Peyer's patch (tissue), 4 donors: ENCODE results near the gene MARCHF6. TPM values are rescaled to one million over a fixed set of nuclear protein-coding genes. Genes with fewer than 3 reads are reported as not detected.
"Not testable (repeated sequence)": the region's sequence is repeated elsewhere in the genome, so short reads cannot be mapped to it uniquely, and the experiment has no call there.

Source experiments
- DNase-seq, 3 donors: peaks; one replicate each; pipeline ENCODE4 v3.0.0-alpha.2; 2017 to 2019
- H3K27ac ChIP-seq, 4 donors: fragments of 200-600 bp; sonication (generic); one replicate each; pipeline ENCODE4 v1.5.1; 2016 to 2019
- H3K27me3 ChIP-seq, 2 donors: fragments of 200-600 bp; sonication (generic); one replicate each; pipeline ENCODE4 v1.5.1; 2019
- H3K36me3 ChIP-seq, 3 donors: fragments of 200-600 bp; sonication (generic); one replicate each; pipeline ENCODE4 v1.5.1; 2016 to 2019
- H3K4me1 ChIP-seq, 4 donors: fragments of 200-600 bp; sonication (generic); one replicate each; pipeline ENCODE4 v1.5.1; 2016 to 2019
- H3K4me3 ChIP-seq, 4 donors: fragments of 200-600 bp; sonication (generic); 1 replicate in 3 of 4; 2 replicates in 1 of 4; pipeline ENCODE4 v1.5.1; 2016 to 2019; ENCODE audit warnings: mild to moderate bottlenecking in 1 of 4
- H3K9me3 ChIP-seq, 4 donors: fragments of 200-600 bp; sonication (generic); one replicate each; pipeline ENCODE4 v1.5.1; 2016 to 2019; ENCODE audit warnings: mild to moderate bottlenecking in 1 of 4
- POLR2A ChIP-seq, 2 donors: fragments of 450-650 bp; IDR thresholded peaks; one replicate each; pipeline ENCODE4 v1.5.1; 2017; ENCODE audit warnings: antibody characterized with exemption in 2 of 2, mild to moderate bottlenecking in 2 of 2, moderate library complexity in 2 of 2
- total RNA-seq, 4 donors: library from RNA; depleted of rRNA; stranded (reverse); fragments of >200 nt; gene quantifications; one replicate each; pipeline ENCODE4 v1.1.0, GENCODE V29; 2016
- TF ChIP-seq, protein P1 (sequence below), 6 experiments: fragments of 450-650 bp in 4 of 6; fragments of 200-600 bp in 2 of 6; sonication (generic) in 1 of 6; IDR thresholded peaks; one replicate each; pipeline ENCODE4 v1.5.1; 2017 to 2019; ENCODE audit warnings: antibody characterized with exemption in 6 of 6, mild to moderate bottlenecking in 3 of 6, moderate library complexity in 1 of 6

The MARCHF6 gene
- total RNA-seq, 4 donors from 2014 or later, result 88.3 to 228 (median 174) TPM

- H3K27ac ChIP-seq, result no peak overlapping the region
- H3K4me1 ChIP-seq, result peaks cover 0 to 4% (median 0%) of the 10 kb centered on the region in 4 donors
- no peak for TF ChIP-seq POLR2A (IDR thresholded peaks at IDR 0.05)
- TF ChIP-seq, protein P1, sequence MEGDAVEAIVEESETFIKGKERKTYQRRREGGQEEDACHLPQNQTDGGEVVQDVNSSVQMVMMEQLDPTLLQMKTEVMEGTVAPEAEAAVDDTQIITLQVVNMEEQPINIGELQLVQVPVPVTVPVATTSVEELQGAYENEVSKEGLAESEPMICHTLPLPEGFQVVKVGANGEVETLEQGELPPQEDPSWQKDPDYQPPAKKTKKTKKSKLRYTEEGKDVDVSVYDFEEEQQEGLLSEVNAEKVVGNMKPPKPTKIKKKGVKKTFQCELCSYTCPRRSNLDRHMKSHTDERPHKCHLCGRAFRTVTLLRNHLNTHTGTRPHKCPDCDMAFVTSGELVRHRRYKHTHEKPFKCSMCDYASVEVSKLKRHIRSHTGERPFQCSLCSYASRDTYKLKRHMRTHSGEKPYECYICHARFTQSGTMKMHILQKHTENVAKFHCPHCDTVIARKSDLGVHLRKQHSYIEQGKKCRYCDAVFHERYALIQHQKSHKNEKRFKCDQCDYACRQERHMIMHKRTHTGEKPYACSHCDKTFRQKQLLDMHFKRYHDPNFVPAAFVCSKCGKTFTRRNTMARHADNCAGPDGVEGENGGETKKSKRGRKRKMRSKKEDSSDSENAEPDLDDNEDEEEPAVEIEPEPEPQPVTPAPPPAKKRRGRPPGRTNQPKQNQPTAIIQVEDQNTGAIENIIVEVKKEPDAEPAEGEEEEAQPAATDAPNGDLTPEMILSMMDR (IDR thresholded peaks at IDR 0.05), result no peak
- H3K36me3 ChIP-seq, result peaks cover 0 to 27% (median 0%) of the 10 kb centered on the region in 3 donors
- no peak for DNase-seq
- H3K27me3 ChIP-seq, result no peaks in the 10 kb centered on the region
- no peak overlapping the region for H3K4me3 ChIP-seq
- no peaks in the 10 kb centered on the region for H3K9me3 ChIP-seq
Measured at GRCh38 chr5:10381803-10382202, 28.3 kb downstream of the MARCHF6 start.

DNA sequence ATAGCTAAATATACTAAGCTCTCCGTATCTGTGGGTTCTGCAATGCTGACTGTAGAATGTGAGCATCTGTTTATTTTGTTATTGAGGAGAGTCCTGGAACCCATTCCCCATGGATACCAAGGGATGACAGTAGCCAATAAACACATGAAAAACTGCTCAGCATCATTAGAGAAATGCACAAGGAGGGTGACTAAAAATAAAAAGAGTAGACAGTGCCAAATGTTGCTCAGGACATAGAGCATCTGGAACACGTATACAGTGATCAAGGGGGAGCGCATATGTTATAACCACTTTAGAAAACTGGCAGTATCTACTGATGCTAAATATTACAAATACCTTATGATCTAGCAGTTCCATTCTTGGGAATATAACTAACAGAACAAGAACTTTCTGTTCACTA lies 31.0 kb downstream of the MARCHF6 start:
- no peak overlapping the region for H3K4me3 ChIP-seq
- no peaks in the 10 kb centered on the region for H3K9me3 ChIP-seq
- H3K27me3 ChIP-seq, result no peaks in the 10 kb centered on the region
- DNase-seq, result no peak
- H3K27ac ChIP-seq, result no peak overlapping the region
- no peak for TF ChIP-seq POLR2A (IDR thresholded peaks at IDR 0.05)
- TF ChIP-seq, protein P1 (IDR thresholded peaks at IDR 0.05), result no peak
- H3K4me1 ChIP-seq, result no peaks in the 10 kb centered on the region
- H3K36me3 ChIP-seq, result peaks cover 0 to 52% (median 0%) of the 10 kb centered on the region in 3 donors

DNA sequence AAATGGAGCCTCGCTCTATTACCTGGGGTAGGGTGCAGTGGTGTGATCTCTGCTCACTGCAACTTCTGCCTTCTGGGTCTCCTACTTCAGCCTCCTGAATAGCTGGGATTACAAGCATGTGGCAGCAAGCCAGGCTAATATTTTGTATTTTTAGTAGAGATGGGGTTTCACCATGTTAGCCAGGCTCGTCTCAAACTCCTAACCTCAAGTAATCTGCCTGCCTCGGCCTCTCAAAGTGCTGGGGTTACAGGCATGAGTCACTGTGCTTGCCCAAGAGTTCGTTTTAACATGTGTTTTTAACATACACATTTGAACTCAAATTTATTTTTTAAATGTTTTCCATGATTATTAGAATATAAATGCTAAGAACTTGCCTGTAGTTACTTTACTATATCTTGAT lies 34.2 kb downstream of the MARCHF6 start:
- DNase-seq, result no peak
- TF ChIP-seq, protein P1 (IDR thresholded peaks at IDR 0.05), result no peak
- no peak for TF ChIP-seq POLR2A (IDR thresholded peaks at IDR 0.05)
- Histone ChIP-seq H3K27me3 (no peaks in the 10 kb centered on the region), H3K4me1 (no peaks in the 10 kb centered on the region), H3K9me3 (no peaks in the 10 kb centered on the region), H3K36me3 (peaks cover 0 to 59% (median 0%) of the 10 kb centered on the region in 3 donors), H3K27ac (no peak overlapping the region), H3K4me3 (no peak overlapping the region)

GRCh38 chr5:10391130-10391529 lies 37.6 kb downstream of the MARCHF6 start:
- no peaks in the 10 kb centered on the region for H3K9me3 ChIP-seq
- no peak for DNase-seq
- no peak overlapping the region for H3K4me3 ChIP-seq
- H3K36me3 ChIP-seq, result peaks cover 0 to 93% (median 0%) of the 10 kb centered on the region in 3 donors
- H3K4me1 ChIP-seq, result no peaks in the 10 kb centered on the region
- H3K27me3 ChIP-seq, result no peaks in the 10 kb centered on the region
- TF ChIP-seq, protein P1 (IDR thresholded peaks at IDR 0.05), result no peak
- no peak for TF ChIP-seq POLR2A (IDR thresholded peaks at IDR 0.05)
- no peak overlapping the region for H3K27ac ChIP-seq

DNA sequence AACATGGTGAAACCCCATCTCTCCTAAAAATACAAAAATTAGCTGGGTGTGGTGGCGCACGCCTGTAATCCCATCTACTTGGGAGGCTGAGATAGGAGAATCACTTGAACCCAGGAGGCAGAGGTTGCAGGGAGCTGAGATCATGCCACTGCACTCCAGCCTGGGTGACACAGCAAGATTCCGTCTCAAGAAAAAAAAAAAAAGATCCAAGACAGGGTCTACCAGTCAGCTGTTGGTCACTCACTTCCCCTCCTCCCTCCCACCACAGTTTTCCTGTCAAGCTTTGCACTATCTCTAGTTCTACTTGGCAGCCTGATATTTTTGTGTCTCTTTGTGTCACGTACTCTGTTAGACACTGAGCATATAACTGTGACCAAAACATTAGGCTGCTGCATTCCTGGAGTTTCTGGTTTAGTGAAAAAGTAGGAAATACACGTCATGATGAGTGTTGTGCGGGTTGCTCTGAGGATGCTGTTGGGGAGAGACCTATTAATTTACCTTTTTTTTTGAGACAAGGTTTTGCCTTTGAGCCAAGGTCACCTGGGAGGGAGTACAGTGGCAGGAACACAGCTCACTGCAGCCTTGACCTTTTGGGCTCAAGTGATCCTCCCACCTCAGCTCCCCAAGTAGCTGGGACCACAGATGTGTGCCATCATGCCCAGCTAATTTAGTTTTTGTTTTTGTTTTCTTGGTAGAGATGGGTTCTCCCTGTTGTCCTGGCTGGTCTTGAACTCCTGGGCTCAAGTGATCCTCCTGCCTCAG lies 39.3 kb downstream of the MARCHF6 start:
- H3K27me3 ChIP-seq, H3K4me1 ChIP-seq, H3K27ac ChIP-seq, H3K9me3 ChIP-seq, H3K4me3 ChIP-seq, DNase-seq: not testable (repeated sequence)
- H3K36me3 ChIP-seq, result peaks cover 0 to 97% (median 0%) of the 10 kb centered on the region in 3 donors

GRCh38 chr5:10393491-10393890 lies 40.0 kb downstream of the MARCHF6 start:
- Histone ChIP-seq H3K36me3 (peaks cover 0 to 95% (median 0%) of the 10 kb centered on the region in 3 donors), H3K27me3 (no peaks in the 10 kb centered on the region), H3K9me3 (no peaks in the 10 kb centered on the region), H3K4me3 (no peak overlapping the region), H3K27ac (no peak overlapping the region), H3K4me1 (no peaks in the 10 kb centered on the region)
- DNase-seq, result no peak
- TF ChIP-seq, protein P1 (IDR thresholded peaks at IDR 0.05), result no peak
- TF ChIP-seq POLR2A (IDR thresholded peaks at IDR 0.05), result no peak
